NCI-H1417 (cell line): Measurements from ENCODE around the gene PKP3.
"Not testable (repeated sequence)": the region's sequence is repeated elsewhere in the genome, so short reads cannot be mapped to it uniquely, and the experiment has no call there.

Experiments used
- DNase-seq, 3 experiments: peaks; one replicate each; lab custom pipeline; 2025; lab: John Stamatoyannopoulos, UW

The PKP3 gene

DNA sequence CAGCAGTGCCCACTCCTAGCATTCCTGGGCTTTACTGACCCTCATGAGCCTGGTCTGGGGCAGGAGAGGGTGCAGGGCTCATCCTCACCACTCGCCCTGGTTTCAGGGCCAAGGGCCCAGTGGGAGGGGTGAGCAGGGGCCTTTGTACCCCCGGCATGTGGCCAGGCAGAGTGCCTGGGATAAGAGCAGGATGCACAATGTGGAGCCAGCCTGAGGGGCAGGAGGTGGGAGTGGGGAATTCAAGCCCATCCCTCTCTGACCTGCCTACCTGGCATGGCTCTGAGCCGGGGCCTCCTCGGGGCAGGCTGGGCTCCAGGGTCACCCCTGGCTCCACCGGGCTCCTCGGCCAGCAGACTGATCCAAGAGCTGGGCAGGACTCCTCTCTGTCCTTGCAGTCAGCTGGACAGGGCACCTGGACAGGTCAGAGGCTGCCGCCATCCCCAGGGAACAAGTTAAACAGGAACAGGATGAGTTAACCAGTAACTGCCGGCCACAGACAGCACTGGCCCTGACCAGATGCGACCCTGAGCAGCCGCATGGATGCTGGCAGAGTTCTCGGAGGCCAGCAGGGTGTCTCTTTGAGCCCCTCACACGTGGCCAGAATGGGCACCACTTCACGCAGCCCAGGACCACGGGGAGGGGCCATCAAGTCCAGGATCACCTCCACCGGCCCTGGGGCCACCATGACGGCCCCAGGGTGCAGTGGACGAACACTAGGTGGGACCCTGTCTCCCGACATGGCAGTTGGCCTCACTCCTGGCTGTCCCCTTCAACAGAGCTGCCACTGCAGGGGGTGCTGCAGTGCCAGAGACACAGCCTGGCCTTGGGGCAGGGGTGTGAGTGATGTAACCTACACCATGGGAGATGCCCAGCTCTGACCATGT lies 15.8 kb downstream of the PKP3 start:
- DNase-seq, result no peak

GRCh38 chr11:410711-411110 lies 16.7 kb downstream of the PKP3 start:
- DNase-seq, result not testable (repeated sequence)

GRCh38 chr11:411520-411919 lies 17.5 kb downstream of the PKP3 start:
- DNase-seq, result not testable (repeated sequence)

DNA sequence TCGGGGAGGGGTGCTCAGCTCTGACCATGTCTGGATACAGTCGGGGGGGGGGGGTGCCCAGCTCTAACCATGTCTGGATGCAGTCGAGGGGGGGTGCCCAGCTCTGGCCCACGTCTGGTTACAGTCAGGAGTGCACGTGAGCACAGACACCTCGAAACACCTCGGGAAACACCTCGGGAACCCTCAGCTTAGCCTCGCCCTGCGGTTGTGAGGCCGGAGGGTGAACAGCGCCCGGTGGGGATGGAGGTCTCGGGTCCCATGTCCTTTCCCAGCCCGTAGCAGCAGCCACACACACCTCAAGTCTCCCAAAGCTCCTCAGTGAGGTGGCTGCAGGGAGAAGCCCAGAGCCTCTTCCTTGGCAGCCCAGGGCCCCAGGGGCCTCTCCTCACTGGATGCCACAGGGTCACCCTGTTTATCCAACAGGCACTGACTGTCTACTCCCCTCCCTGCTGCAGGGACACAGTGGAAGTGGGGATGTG lies 18.7 kb downstream of the PKP3 start:
- no peak for DNase-seq

GRCh38 chr11:413120-414081 lies 19.4 kb downstream of the PKP3 start:
- DNase-seq, result no peak

DNA sequence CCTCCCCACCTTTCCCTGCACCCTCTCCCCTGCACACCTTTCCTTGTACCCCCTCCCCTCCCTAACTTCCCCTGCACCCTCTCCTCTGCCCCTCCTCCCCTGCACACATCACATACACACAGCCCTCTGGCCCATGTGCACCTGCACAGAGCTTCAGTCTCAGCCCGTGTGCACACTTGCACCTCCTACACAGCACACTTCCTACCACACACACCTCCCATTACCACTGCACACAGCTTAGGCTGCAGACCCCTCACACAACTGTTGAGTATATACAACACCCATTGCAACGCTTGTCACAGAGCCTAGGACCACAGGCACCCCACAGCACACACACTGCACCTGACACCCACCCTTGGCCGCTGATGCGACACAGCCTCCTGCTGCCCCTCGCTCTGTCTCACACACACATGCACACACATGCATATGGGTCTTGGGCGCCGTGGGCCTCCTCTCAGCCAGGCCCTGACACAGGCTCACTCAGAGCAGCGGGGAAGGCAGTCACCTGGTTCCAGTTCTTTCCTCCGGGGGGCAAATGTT lies 20.4 kb downstream of the PKP3 start:
- DNase-seq, result no peak

DNA sequence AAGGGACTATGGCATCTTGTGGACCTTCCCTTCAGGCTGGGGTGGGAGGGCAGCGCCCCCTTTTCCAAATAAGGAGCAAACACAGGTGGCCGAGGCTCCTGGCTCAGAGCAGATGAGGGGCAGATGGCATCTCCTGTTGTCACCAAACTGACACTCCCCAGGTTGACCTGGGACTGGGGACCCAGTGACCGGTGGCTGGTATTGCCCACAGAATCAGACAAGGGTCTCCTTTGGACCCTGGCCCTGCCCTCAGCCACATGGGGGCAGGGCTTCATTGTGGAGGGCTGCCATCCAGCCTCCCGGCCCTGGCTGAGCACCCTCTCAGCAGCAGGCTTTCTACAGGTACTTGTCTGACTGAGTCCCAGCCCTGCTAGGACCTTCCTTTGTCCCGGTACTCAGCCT lies 21.6 kb downstream of the PKP3 start:
- DNase-seq, result no peak

- peak in 1 of 3 experiments; percentile 43 for DNase-seq
Observed at GRCh38 chr11:416051-416756, 22.2 kb downstream of the PKP3 start.

DNA sequence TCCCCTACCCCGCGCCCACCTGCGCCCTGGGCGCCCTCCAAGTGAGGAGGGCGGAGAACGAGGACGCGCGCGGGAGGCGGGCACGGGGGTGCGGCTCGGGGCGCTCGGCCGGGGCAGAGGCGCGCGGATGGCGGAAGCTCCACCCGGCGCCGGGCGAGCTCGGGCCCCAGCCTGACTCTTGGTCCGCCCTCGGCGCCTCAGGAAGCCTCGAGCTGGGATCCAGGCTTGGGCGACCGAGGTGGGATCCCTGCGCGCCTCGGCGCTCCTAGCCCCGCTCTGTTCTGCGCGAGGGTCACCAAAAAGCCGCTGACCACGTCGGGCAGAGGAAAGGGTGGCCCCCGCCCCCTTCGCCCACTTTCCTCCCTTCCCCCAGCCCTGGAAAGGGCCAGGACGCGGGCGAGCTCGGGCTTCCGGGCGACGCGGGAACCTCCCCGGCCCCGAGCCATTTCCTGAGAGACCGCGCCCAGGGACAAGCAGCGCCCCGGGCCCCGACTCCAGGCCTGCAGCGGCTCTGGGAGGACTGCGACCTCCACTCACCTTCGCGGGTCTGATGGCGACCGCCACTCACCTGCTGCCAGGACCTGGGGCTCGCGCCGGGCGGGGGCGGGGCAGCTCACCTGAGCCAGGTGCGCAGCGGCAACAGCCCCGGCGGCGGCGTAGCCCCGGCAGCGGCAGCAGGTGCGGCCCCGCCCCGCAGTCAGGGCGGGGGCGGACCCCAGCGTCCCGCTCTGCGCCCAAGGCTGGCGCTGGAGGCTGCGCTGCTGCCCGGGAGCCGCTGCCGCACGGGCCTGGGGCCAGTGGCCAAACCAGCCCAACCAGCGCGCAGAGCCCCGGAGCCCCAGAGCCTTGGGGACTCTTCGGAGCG lies 23.0 kb downstream of the PKP3 start:
- peak; percentile 68 to 86 (median 86) for DNase-seq

DNA sequence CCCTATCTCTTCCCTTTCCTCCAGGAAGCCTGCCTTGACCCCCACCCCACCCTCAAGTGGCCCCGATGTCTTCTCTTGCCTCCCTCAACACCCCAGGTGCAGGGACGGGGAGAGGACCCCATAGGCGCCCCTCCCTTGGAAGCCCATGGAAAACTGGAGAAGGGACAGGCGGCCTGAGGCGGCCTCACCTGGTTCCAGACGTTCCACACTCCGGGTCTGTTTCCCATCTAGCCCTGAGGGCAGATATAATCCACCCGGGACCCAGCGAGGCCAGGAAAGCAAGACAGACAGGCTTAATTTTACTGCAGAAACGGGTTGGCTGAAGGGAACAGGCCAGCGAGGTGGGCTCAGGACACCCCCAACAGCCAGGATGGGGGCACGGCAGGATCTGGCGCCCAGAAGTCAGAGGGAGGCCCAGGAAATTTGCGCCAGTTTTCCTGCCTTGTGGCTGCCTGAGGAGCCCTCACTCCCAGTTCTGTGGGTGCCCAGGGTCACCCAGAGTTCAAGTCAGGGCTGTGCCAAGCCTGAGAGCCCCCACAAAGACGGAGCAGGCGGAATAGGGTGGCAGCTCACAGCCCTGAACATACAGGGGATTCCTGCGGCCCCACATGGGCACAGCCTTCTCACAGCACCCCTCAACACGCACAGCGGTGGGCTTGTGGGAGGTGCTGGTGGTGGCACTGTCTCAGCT lies 23.8 kb downstream of the PKP3 start:
- DNase-seq, result no peak

DNA sequence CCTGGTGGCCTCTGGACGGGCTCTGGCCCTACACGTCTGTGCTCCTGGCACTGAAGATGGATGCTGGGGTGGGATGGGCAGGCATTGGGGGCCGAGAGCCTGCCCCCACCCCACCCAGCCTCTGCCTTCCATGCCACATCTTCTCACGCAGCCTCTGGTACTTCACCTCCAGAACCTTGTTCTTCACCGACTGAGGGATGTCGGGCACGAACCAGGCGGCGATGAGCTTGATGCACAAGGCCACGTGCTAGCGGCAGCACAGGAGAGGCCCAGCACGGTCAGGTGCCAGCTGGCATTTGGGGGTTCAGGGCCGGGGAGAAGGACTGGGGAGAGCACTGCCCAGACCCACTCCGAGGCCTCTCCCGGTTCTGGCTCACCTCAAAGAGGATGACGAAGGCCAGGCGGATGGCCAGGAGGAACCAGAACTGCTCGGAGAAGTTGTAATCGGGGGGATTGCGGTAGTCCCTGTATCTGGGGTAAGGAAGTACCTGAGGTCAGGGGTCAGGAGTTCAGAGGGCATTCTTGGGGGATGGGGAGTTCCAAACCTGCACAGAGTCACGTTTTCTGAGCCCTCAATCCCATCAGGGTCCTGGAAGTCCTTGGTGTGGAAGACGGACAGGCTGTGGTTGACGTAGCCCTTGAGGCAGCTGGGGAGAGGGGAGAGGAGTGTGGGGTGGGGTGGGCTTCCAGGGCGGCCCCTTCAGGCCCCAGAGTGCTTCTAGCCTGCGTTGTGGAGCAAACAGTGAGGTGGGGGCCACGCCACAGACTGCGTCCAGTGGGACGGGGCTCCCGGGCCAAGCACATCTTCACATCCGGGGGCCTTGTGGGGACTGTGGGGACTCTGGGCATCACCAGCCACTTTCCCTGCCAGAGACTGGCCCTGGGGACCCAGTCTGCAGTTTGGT lies 24.6 kb downstream of the PKP3 start:
- DNase-seq, result no peak

- DNase-seq, result no peak
Observed at GRCh38 chr11:419248-420005, 25.4 kb downstream of the PKP3 start.

- DNase-seq, result no peak
Observed at GRCh38 chr11:420054-420910, 26.3 kb downstream of the PKP3 start.

DNA sequence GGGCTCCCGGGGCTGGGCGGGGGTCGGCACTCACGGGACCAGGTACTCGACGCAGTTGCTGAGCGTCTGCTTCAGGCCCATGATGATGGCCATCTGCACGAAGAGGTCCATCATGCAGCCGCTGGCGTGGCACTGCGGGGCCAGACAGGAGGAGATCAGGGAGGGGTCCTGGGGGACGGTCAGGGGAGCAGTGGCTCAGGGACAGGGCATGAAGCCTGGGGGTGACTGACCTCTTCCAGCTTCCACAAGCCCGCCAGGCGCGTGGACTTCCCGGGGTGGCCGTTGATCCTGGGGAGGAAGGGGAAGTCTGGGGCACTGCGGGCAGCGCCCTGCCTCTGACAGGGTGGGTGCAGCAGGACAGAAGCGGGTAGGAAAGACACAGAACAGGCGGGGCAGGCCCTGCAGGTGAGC lies 26.9 kb downstream of the PKP3 start:
- DNase-seq, result no peak

GRCh38 chr11:422249-422656 lies 28.2 kb downstream of the PKP3 start:
- no peak for DNase-seq

- no peak for DNase-seq
Observed at GRCh38 chr11:424232-424631, 30.2 kb downstream of the PKP3 start.

DNA sequence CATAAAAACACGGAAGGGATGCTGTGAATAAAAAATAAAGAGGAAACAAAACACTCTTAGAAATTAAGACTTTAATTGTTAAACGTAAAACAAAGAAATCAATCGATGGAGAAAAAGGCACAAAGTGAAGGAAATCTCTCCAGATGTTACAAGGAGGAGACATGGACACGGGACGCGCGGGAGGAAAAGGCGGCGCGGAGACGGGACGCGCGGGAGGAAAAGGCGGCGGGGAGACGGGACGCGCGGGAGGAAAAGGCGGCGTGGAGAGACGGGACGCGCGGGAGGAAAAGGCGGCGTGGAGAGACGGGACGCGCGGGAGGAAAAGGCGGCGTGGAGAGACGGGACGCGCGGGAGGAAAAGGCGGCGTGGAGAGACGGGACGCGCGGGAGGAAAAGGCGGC lies 30.8 kb downstream of the PKP3 start:
- not testable (repeated sequence) for DNase-seq
